Hypothalamus (tissue), 51 donors: ENCODE data around the gene DIAPH2.

ENCODE experiments used
- DNase-seq, 51 donors: peaks; one replicate each; lab custom pipeline; 2025; lab: John Stamatoyannopoulos, UW

The DIAPH2 gene

DNA sequence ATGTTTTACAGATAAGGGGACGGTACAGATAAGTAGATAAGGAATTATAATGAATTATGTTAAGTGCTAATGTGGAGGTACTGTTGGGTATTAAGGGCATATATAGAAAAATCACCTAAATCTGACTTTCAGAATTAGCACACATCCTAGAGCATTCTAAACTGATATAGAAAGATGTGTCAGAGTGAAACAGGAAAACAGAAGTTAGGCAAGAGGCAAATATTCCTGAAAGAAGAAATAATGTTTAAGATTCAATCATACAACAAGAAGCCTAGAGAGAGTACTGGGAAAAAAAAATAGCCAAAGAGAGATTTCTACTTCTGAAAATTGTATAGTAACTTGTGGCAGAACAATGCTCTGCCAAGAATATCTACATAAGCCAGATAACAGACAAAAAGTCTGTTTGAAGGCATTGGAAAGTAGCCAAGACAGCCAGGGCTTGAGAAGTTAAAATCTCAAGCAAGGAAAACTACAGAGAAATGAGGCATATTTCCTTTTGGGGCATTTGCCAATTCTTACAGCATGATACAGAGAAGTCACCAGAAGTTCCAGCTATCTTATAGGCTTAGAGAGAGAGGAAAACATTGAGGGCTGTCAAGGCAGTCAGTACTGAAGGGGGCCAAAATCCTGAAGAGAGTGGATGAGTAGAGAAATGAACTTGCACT, 845.0 kb downstream of the DIAPH2 start:
- no peak for DNase-seq

DNA sequence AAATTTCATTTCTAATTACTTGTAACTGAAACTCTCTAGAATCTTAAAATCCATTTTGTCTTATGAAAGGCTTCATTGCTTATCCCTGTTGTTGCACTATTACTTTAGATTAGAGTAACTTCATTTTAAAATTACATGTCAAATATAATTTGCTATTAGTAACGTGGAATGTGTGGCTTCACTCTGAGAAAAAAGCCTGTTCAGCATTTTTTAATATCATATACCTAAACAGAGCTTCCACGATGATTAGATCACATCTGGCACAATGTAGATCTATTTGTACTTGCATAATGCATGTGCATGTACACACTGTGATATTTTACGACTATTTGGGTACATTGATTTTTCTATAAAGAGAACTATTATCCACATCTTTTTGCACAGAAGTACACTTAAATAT, 847.2 kb downstream of the DIAPH2 start:
- no peak for DNase-seq

GRCh38 chrX:97538745-97539144, 854.1 kb downstream of the DIAPH2 start:
- no peak for DNase-seq

DNA sequence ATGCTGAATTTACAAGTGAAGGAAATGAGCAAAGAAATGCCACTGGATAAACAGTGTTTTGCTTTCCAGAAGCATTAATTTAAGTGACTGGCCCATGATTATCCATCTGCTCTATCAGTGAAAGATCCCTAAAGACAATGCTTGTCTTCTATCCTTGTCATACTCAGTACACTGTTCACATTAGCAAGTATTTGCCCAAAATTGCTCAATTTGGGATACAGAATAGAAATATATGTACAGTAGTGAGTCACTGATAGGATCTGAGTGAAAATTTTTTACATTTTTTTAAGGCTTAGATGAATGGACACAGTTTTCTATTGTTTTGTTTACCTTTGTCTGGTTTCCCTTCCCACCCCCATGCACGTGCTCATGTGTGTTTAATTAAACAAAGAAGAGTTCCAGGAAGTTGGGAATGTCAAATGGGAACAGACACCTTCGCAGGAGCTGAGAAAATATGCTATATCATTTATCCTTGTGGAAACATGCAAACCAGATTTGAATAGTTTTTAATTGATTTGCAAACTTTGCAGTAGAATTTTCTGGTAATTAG, 855.4 kb downstream of the DIAPH2 start:
- no peak for DNase-seq

DNA sequence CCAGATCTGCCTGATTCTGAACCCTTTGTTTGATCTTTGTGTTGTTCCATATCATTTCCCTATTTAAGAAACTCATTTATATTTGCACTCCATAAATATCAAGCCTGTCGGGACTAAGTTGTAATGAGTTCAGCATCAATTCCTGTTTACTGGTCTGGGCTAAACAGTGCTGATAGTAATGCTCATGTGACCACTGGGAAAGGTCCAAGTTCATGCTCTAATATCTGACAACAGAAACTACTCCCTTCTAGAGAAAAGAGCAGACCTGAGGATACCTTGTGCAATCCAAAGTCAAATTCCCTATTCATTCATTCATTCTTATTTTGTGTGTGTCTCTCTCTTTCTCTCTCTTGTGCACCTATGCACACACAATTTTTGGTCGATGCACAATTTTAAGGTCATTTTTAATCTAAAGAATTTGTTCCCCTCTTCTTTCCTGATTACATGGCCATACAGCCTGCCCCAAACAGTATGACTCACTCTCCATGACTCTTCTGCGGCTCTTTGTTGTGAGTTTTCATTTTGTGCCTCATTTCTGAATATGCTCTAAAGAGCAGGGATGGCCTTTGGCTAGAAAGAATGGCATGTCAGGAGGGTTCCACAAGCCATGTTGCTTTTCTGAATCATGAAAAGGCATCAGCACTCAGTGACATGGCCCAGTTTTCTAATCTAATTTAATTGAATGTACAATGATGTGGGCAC, 863.4 kb downstream of the DIAPH2 start:
- no peak for DNase-seq

DNA sequence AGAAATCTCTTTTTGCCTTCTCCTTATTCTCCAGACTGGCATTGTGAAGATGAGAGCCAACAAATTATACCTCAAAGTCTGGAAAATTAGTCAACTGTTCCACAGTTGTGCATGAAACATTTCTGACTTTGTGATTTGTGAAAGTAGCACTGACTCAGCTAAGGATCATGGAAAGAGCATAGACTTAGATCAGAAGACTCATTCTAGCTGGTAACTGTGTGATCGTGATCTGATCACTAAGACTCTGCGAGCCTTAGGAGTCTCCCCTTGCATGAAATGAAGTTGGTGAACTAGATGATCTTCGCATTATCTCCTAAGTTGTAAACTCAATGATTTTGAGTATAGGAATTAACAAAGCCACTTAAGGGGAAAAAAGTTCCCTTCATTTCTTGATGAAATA, 867.2 kb downstream of the DIAPH2 start:
- DNase-seq, result no peak

GRCh38 chrX:97553833-97554232, 869.2 kb downstream of the DIAPH2 start:
- no peak for DNase-seq

- DNase-seq, result no peak
Measured at GRCh38 chrX:97556359-97556758, 871.7 kb downstream of the DIAPH2 start.

GRCh38 chrX:97563531-97564133, 879.0 kb downstream of the DIAPH2 start:
- peak in 21 of 51 donors; percentile 0 to 13 (median 1) for DNase-seq

DNA sequence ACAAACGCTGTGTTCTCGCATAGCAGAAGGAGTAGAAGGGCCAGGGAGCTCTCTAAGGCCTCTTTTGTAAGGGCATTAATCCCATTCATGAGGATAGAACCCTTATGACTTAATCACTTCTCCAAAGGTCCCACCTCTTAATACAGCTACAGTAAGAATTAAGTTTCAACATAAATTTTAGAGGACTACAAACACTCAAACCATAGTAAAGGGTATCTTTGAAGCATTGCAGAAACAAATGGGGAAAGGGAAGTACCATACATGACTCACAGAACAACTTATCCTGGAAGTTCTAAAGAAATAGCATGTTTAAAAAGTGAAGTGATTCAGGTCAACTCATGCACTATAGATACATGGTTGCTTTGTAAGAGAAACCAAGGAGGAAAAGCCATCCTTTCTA, 879.9 kb downstream of the DIAPH2 start:
- DNase-seq, result peak in 1 of 51 donors; percentile 0

DNA sequence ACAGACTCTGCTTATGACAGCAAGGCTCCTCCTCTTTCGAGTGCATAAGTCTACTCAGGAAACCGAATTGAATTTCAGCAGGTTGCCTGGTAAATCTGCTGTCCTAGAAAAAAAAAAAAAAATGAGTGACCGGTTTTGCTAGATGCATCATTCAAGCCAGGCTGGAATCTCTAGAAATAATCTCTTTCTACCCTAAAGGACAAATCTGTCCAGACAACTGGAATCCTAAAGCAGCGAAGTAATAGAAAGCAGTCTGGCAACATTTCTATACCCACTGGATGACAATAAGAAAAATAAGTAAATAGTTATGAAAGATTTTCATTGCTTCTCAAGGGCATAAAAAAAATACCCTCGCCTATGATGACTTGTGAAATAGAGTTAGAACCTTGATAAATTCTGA, 902.5 kb downstream of the DIAPH2 start:
- no peak for DNase-seq

- no peak for DNase-seq
Measured at GRCh38 chrX:97594646-97595224, 910.1 kb downstream of the DIAPH2 start.

DNA sequence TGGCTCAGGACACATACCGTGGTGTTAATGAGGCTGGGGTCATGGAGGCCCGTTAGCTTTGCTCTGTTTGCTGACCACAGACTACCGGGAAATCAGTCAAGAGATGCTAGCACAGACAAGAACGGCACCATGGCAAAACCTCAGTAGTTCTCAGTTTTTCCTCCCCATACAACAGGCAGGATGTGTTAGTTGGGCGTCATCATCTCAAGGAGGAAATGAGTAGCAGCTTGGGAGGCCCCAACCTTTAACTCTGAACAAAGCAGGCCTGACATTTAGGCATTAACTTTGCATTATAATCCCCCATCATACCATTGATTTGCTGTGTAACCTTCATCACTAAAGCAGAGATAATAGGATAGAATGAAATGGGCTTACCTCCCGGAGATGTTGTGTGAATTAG, 913.3 kb downstream of the DIAPH2 start:
- no peak for DNase-seq

DNA sequence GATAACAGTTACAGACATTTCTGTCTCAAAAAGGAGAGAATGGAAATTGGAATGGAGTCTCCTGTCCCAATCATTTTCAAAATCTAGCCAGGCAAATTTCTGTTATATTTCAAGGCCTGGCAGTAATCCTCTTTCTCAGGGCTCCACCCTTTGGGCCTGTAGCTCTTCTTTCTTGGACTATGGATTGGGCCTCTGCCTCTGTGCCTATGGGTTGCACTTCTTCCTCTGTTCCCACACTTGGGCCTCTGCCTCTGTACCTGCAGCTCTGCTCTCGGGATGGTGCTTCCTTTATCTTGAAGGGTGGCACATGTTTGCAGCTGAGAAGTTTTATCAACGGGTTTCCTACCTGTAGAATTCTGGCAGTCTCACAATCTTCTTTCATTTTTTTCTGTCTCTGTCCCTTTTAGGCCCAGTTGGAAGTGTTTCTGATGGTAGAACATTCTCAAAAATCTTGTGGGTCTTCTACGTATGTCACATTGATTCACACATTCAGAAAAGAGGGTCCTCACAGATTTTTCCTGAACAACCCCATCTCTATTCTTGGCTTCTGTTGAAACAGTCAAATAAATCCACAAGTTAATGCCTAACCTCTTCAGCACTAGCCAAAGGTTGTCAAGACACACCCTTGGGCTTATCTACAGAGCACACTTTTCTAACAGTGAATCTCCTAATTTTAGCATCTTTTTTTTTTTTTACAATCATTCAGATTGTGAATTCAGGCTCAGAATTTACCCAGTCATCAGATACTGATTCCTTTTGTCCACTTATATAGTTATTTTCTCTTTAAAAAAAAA, 918.0 kb downstream of the DIAPH2 start:
- no peak for DNase-seq

DNA sequence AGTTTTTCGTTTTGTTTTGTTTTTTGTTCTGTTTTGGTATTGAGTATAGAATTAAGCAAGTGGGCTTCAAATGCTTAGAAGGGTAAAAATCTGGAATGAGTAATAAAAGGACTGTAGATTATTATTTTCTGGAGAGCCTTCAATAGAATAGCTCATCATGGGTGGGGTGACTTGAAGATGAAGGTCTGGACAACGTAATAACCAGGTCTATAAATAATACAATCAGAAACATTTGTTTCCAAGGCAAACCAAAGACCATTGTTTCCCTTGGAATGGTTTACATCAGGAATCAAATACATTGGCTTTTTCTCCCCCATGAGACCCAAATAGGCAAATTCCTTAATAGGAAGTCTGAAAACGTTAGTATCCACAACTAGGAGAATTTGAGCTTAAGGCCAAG, 920.6 kb downstream of the DIAPH2 start:
- no peak for DNase-seq

- DNase-seq, result no peak
Measured at GRCh38 chrX:97609357-97609756, 924.7 kb downstream of the DIAPH2 start.

DNA sequence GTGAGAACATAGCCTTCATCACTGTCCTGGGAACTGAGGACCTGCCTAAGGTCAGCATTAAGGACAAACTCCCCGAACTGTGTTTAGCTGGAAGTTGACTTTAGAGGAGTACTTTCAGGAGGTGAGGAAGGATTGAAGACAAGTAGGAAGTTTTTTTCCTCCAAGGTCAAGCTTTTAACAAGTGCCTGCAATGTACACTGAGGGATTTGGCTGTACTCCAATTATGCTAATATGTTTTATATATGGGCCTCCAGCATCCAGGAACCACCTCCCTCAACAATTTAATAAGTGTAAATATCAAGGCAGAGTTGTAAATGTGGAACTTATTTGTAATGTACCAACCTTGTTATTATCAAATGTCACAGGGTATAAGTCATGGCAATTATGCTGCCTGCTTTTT, 925.3 kb downstream of the DIAPH2 start:
- no peak for DNase-seq

DNA sequence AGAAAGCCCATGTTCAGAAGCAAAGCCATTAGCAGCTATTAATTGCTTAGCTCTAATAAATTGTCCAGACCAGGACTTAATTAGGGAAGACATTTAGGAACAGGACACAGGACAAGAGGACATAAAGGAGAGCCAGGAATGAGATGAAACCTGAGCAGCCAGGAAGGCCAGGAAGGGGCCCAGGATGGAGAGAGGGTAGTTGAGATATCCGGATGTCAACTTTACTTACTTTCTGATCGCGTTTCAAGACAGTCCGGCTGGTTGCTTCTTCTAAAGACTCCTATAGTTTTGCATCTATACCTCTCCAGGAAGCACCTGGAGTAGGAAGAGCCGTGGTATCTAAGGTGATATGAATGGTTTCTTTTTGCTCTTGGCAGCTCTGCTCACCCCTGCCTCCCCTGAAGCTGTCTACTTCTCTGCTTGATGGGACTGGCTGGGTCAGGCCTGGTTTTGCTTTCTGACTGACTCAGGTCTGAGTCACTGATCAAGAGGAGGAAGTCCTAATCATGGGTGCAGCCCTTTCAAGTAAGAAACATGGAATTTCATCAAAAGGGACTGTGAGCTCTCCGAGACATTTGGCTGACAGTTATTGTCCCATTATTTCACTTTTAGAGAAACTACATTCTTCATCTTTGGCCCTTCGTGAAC, 932.4 kb downstream of the DIAPH2 start:
- DNase-seq, result no peak

GRCh38 chrX:97619499-97619898, 934.9 kb downstream of the DIAPH2 start:
- no peak for DNase-seq

DNA sequence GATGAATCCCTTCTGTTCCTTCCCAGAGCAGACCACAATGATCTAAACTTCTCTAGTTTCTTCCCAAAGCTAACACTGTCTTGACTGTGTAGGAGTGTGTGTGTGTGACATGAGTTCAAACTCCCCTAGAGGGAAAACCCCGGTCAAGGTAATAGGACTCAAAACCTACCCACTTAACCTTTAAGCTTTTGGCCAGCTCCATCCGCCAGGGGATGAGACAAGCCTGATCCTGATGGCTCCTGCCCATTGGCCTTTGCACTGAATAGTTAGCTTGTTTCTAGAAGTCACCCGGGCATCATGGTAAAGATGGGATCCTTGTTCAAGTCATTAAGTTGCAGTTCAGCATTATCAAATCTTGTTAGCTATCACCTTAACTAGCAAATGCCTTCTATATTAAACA, 937.5 kb downstream of the DIAPH2 start:
- no peak for DNase-seq
